Measurements from ENCODE around the gene C2CD2.

Gene C2CD2

GRCh38 chr21:41985662-41986416 is 32.0 kb upstream of the C2CD2 start:
- DNase-seq (ENCODE audit: low read depth in 1 of 2, low spot score in 1 of 2) = no peak
- Histone ChIP-seq H3K27me3 (ENCODE audit: insufficient read depth, poor library complexity, severe bottlenecking) (no peaks in the 10 kb centered on the region), H3K4me3 (replicated peaks; ENCODE audit: insufficient read depth, low read length) (no peak overlapping the region), H3K27ac (replicated peaks) (no peak overlapping the region)
- TF ChIP-seq SPI1 (IDR thresholded peaks at IDR 0.05; ENCODE audit: borderline replicate concordance, low read depth) (no peak), POLR2AphosphoS5 (IDR thresholded peaks at IDR 0.05; ENCODE audit: low read depth) (no peak), GABPA (IDR thresholded peaks at IDR 0.05; ENCODE audit: low read depth) (no peak)

- no peak for TF ChIP-seq GABPA (IDR thresholded peaks at IDR 0.05; ENCODE audit: low read depth)
- TF ChIP-seq, protein P1, sequence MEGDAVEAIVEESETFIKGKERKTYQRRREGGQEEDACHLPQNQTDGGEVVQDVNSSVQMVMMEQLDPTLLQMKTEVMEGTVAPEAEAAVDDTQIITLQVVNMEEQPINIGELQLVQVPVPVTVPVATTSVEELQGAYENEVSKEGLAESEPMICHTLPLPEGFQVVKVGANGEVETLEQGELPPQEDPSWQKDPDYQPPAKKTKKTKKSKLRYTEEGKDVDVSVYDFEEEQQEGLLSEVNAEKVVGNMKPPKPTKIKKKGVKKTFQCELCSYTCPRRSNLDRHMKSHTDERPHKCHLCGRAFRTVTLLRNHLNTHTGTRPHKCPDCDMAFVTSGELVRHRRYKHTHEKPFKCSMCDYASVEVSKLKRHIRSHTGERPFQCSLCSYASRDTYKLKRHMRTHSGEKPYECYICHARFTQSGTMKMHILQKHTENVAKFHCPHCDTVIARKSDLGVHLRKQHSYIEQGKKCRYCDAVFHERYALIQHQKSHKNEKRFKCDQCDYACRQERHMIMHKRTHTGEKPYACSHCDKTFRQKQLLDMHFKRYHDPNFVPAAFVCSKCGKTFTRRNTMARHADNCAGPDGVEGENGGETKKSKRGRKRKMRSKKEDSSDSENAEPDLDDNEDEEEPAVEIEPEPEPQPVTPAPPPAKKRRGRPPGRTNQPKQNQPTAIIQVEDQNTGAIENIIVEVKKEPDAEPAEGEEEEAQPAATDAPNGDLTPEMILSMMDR (IDR thresholded peaks at IDR 0.05; ENCODE audit: insufficient read depth, low read length) = no peak
- TF ChIP-seq REST (IDR thresholded peaks at IDR 0.05; ENCODE audit: insufficient replicate concordance, low read depth) = no peak
- TF ChIP-seq SPI1 (IDR thresholded peaks at IDR 0.05; ENCODE audit: borderline replicate concordance, low read depth) = no peak
- no peak for TF ChIP-seq POLR2AphosphoS5 (IDR thresholded peaks at IDR 0.05; ENCODE audit: low read depth)
- Histone ChIP-seq H3K4me3 (replicated peaks; ENCODE audit: insufficient read depth, low read length) (no peak overlapping the region), H3K27me3 (ENCODE audit: insufficient read depth, poor library complexity, severe bottlenecking) (no peaks in the 10 kb centered on the region), H3K27ac (replicated peaks) (no peak overlapping the region)
- DNase-seq (ENCODE audit: low read depth in 1 of 2, low spot score in 1 of 2) = no peak
Measured at GRCh38 chr21:41983229-41983628, 29.4 kb upstream of the C2CD2 start.

DNA sequence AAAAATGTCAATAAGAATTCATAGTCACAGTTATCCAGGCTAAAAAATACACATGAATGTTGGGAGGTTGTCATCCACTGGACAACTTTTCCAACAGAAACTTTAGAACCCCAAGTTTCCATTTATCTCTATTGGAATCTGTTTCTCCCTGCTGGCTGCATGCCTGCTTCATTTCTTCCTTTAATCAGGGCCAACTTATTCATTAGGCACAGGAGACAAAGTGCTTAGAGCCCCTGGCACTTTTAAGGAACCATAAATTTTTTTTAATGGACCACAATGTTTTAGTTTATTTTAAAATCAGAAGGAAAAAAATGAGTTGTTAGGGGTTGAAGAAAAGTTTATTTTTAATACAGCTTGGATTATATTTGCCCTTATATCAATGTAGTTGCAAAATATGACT is 26.7 kb upstream of the C2CD2 start:
- no peaks in the 10 kb centered on the region for H3K27me3 ChIP-seq (ENCODE audit: insufficient read depth, poor library complexity, severe bottlenecking)
- DNase-seq (ENCODE audit: low read depth in 1 of 2, low spot score in 1 of 2) = no peak
- H3K27ac ChIP-seq (replicated peaks) = no peak overlapping the region
- TF ChIP-seq GABPA (IDR thresholded peaks at IDR 0.05; ENCODE audit: low read depth) = no peak
- TF ChIP-seq POLR2AphosphoS5 (IDR thresholded peaks at IDR 0.05; ENCODE audit: low read depth) = no peak
- no peak overlapping the region for H3K4me3 ChIP-seq (replicated peaks; ENCODE audit: insufficient read depth, low read length)

DNA sequence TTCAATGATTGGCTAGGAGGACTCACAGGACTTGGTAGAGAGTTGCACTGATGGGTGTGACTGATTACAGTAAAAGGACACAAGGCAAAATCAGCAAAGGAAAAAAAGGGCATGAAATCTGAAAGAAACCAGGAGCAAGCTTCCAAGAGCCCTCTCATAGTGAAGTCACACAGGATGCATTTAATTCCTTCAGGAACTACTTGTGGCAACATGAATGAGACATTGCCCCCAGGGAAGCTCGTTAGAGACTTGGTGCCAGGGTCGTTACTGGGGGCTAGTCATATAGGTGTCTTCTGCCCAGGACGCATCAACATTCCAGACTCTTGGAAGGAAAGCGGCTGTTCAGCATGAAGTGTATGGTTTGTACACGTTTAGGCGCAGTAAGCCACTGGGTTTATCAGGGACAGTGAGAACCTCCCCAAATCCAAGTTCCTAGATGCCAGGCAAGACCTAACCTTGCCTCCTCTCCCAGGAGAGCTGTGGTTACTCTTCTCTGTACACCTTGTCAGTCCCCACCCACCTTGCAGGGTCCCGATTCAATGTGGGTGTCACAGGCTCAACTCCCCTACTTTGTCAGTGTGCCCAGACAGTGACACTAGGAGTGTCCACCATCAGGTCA is 26.0 kb upstream of the C2CD2 start:
- Histone ChIP-seq H3K27me3 (ENCODE audit: insufficient read depth, poor library complexity, severe bottlenecking) (no peaks in the 10 kb centered on the region), H3K4me3 (replicated peaks; ENCODE audit: insufficient read depth, low read length) (no peak overlapping the region), H3K27ac (replicated peaks) (no peak overlapping the region)
- no peak for DNase-seq (ENCODE audit: low read depth in 1 of 2, low spot score in 1 of 2)
- no peak for TF ChIP-seq REST (IDR thresholded peaks at IDR 0.05; ENCODE audit: insufficient replicate concordance, low read depth)

DNA sequence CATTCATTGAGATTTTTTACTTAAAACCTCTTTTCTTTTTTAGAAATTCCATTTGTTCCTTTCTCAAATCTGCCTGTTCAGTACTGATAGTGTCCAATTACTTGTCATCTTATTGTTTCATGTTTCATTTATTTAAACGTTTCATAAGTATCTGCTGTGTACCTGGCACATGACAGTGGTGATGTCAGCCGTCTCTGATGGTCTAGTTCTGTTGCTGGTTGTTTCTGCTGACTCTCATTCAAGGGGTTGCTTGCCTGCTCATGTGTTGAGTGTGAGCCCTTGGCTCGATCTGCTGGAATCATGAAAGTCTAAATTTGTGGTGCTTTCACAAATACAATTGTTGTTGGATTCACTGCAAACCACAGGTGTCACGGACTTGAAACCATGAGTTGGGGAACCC is 25.5 kb upstream of the C2CD2 start:
- no peaks in the 10 kb centered on the region for H3K27me3 ChIP-seq (ENCODE audit: insufficient read depth, poor library complexity, severe bottlenecking)
- no peak for TF ChIP-seq POLR2AphosphoS5 (IDR thresholded peaks at IDR 0.05; ENCODE audit: low read depth)
- TF ChIP-seq SPI1 (IDR thresholded peaks at IDR 0.05; ENCODE audit: borderline replicate concordance, low read depth) = no peak
- no peak for TF ChIP-seq GABPA (IDR thresholded peaks at IDR 0.05; ENCODE audit: low read depth)
- no peak for TF ChIP-seq REST (IDR thresholded peaks at IDR 0.05; ENCODE audit: insufficient replicate concordance, low read depth)
- TF ChIP-seq, protein P1 (IDR thresholded peaks at IDR 0.05; ENCODE audit: insufficient read depth, low read length) = no peak
- DNase-seq (ENCODE audit: low read depth in 1 of 2, low spot score in 1 of 2) = no peak
- H3K4me3 ChIP-seq (replicated peaks; ENCODE audit: insufficient read depth, low read length) = no peak overlapping the region
- H3K27ac ChIP-seq (replicated peaks) = no peak overlapping the region
